Duodenal mucosa (tissue), 2 donors: Measurements from ENCODE around the gene CEP250.

ENCODE experiments used
- H3K27ac ChIP-seq: one replicate; pipeline ENCODE4 v1.7.0; 2013; ENCODE audit warnings: low read depth, low read length
- H3K27me3 ChIP-seq, 2 donors: one replicate each; pipeline ENCODE4 v1.7.0; 2013; ENCODE audit warnings: low read length in 2 of 2, control low read depth in 1 of 2; ENCODE audit not compliant: insufficient read depth in 2 of 2, control insufficient read depth in 1 of 2
- H3K36me3 ChIP-seq, 2 donors: one replicate each; pipeline ENCODE4 v1.7.0; 2013; ENCODE audit warnings: low read length in 2 of 2, control low read depth in 1 of 2; ENCODE audit not compliant: insufficient read depth in 2 of 2, control insufficient read depth in 1 of 2
- H3K4me1 ChIP-seq, 2 donors: one replicate each; pipeline ENCODE4 v1.7.0; 2013; ENCODE audit warnings: low read length in 2 of 2, control low read depth in 1 of 2; ENCODE audit not compliant: insufficient read depth in 2 of 2, control insufficient read depth in 1 of 2
- H3K4me3 ChIP-seq, 2 donors: one replicate each; pipeline ENCODE4 v1.7.0; 2013; ENCODE audit warnings: low read length in 2 of 2, low read depth in 1 of 2
- H3K9ac ChIP-seq, 2 donors: one replicate each; pipeline ENCODE4 v1.7.0; 2013; ENCODE audit warnings: low read length in 2 of 2, low read depth in 1 of 2
- H3K9me3 ChIP-seq, 2 donors: one replicate each; pipeline ENCODE4 v1.7.0; 2013; ENCODE audit warnings: low read length in 2 of 2, control low read depth in 1 of 2; ENCODE audit not compliant: control insufficient read depth in 1 of 2

CEP250 gene

DNA sequence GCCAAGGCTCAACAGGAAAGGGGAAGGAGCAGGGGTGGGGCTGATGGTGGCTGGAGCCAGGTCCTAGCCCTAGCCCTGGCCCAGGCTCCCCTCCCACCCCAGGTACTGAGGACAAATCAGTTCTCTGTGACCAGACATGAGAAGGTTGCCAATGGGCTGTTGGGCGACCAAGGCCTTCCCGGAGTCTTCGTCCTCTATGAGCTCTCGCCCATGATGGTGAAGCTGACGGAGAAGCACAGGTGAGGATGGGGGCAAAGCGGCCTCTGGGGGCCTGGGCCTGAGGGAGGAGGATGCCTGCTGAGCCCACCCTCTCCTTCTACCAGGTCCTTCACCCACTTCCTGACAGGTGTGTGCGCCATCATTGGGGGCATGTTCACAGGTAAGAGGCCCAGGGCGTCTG lies 101.5 kb downstream of the CEP250 start:
- H3K9me3 ChIP-seq, result no peaks in the 10 kb centered on the region
- H3K27ac ChIP-seq, result no peak overlapping the region
- H3K9ac ChIP-seq, result no peak overlapping the region
- H3K36me3 ChIP-seq, result peaks cover 19 to 56% of the 10 kb centered on the region in 2 donors
- H3K4me3 ChIP-seq, result no peak overlapping the region
- H3K4me1 ChIP-seq, result peaks cover 8 to 20% of the 10 kb centered on the region in 2 donors
- no peaks in the 10 kb centered on the region for H3K27me3 ChIP-seq

DNA sequence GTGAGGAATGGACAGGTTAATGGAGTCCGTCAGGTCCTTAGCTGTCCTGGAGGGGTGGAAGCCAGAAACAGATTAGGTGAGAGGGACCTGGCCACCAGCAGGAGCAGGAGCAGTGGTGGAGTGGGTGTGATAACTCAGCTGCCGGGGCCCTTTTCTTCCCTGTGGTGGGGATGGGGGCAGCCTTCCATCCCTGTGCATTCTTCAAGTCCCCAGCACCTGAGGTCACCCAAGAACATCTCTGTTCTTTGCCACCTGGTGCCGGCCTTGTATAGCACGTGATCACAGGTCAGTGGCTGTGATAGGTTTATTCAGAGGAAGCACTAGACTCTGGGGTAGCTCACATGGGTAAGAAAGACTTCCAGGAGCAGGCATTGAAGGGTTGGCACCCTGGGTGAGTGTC lies 103.1 kb downstream of the CEP250 start:
- H3K36me3 ChIP-seq, result peaks cover 15 to 41% of the 10 kb centered on the region in 2 donors
- H3K27me3 ChIP-seq, result no peaks in the 10 kb centered on the region
- H3K4me1 ChIP-seq, result peaks cover 8 to 20% of the 10 kb centered on the region in 2 donors
- H3K4me3 ChIP-seq, result no peak overlapping the region
- H3K9me3 ChIP-seq, result no peaks in the 10 kb centered on the region
- H3K9ac ChIP-seq, result no peak overlapping the region
- no peak overlapping the region for H3K27ac ChIP-seq

DNA sequence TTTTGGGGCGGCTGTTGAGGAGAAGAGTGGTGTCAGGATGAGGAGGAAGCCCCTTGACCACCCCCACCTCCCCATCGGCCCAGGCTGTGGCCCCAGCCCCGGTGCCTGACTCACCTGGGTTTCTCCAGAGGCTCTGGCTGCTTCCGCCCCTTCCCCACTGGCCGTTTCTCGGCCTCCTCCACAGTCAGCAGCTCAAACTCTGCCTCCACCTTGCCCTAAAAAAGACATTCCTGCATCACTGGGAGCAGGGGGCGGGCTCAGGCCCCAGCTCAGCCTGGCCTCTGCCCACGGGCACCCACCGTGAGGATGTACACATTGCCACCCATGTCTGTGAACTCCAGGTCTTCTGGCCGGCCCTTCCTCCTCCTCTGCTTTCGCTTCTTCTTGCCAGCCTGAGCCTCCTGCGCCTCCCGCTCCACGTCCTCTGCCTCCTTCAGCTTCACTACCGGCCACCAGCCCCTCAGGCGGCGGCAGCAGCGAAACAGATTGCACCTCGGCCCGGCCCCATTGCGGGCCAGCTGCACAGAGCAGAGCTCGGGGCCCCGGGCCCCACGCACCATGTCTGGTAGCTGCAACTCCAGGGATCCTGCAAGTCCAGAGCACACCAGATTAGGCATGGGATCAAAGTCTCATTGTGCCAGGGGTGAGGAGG lies 103.8 kb downstream of the CEP250 start:
- Histone ChIP-seq H3K27ac (no peak overlapping the region), H3K9me3 (no peaks in the 10 kb centered on the region), H3K4me3 (peak overlapping the region in 1 of 2 donors; percentile 4), H3K36me3 (peaks cover 15 to 34% of the 10 kb centered on the region in 2 donors), H3K4me1 (peaks cover 8 to 20% of the 10 kb centered on the region in 2 donors), H3K27me3 (no peaks in the 10 kb centered on the region), H3K9ac (no peak overlapping the region)

DNA sequence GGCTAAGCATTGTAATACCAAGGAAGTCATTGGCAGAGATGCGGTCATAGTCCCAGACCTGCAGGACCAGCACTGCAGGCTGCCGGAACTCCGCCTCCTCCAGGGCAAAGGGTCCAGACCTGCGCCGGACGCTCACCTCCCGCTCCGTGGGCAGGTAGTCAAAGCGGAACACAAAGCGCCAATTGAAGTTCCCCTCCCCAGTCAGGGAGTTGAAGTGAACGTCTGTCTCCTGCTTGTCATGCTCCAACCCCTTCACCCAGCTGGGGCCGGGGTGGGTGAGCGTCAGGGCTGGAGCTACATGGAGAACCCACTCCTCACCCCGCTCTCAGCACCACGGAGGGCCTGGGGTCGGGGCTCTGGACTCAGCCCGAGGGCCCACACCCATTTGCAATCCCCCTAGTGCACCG lies 104.7 kb downstream of the CEP250 start:
- no peaks in the 10 kb centered on the region for H3K9me3 ChIP-seq
- no peaks in the 10 kb centered on the region for H3K27me3 ChIP-seq
- peaks cover 6 to 25% of the 10 kb centered on the region in 2 donors for H3K36me3 ChIP-seq
- H3K4me3 ChIP-seq, result peak overlapping the region in 1 of 2 donors; percentile 4
- H3K27ac ChIP-seq, result no peak overlapping the region
- no peak overlapping the region for H3K9ac ChIP-seq
- peaks cover 8 to 20% of the 10 kb centered on the region in 2 donors for H3K4me1 ChIP-seq

DNA sequence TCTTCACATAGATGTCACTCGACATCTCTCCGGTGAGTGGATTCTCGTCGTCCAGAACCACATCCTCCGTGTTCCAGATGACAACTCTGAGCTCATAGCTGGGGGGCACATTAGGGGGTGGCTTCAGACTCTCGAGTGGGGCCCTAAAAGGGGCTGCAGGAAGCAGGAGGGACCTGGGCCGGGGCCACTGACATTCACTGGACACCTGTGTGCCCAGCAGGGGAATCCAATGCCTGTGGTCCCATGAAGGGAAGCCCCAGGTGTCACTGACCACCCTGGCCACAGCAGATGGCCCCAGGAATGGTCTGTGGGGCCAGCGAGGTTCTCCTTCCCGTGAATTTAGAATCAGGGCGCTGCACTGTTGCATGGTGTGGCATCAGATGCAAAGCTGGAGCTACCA lies 105.1 kb downstream of the CEP250 start:
- Histone ChIP-seq H3K27ac (no peak overlapping the region), H3K9ac (no peak overlapping the region), H3K27me3 (no peaks in the 10 kb centered on the region), H3K36me3 (peaks cover 6 to 21% of the 10 kb centered on the region in 2 donors), H3K4me1 (peaks cover 8 to 20% of the 10 kb centered on the region in 2 donors), H3K9me3 (no peaks in the 10 kb centered on the region), H3K4me3 (no peak overlapping the region)

DNA sequence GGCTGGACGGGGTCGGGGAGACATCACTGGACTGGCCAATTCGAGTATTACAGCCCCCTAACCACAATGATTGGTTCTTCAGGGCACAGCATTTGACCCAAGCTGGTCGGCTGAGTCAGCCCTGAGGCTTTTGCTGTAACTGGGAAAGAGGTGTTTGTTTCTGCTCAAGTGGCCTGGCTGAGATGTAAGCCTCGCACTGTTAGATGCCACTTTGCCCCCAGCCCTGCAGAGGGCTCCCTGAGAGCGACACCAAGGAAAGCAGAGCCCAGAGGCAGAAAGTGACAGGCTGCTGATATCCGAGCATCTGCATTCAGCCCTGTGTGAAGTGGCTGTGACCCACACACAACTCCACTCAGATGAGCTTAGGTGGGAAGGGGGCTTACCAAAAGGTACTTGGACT lies 105.9 kb downstream of the CEP250 start:
- H3K27ac ChIP-seq, result no peak overlapping the region
- H3K36me3 ChIP-seq, result peaks cover 6 to 16% of the 10 kb centered on the region in 2 donors
- H3K27me3 ChIP-seq, result no peaks in the 10 kb centered on the region
- H3K4me3 ChIP-seq, result no peak overlapping the region
- no peaks in the 10 kb centered on the region for H3K9me3 ChIP-seq
- no peak overlapping the region for H3K9ac ChIP-seq
- H3K4me1 ChIP-seq, result peaks cover 8 to 20% of the 10 kb centered on the region in 2 donors

DNA sequence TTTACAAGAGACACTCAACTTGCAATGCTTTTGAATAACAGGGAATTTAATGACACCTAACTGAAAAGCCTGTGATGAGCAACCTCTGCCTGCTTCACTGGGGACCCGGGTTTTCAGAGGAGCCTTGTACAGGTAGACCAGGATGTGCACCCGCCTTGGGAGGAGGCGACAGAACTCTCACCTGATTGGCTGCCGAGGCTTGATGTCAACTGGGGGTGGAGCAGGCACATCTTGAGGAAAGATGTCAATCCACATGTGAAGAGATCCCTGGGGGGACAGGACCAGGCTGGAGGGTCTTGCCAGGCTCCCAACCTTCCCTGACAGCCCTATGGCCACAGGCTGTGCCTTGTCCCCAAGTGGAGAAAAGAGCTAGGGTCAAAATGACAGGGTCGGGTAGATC lies 106.3 kb downstream of the CEP250 start:
- Histone ChIP-seq H3K36me3 (peaks cover 3 to 12% of the 10 kb centered on the region in 2 donors), H3K27me3 (no peaks in the 10 kb centered on the region), H3K27ac (no peak overlapping the region), H3K9me3 (no peaks in the 10 kb centered on the region), H3K4me3 (no peak overlapping the region), H3K4me1 (peaks cover 8 to 20% of the 10 kb centered on the region in 2 donors), H3K9ac (no peak overlapping the region)

DNA sequence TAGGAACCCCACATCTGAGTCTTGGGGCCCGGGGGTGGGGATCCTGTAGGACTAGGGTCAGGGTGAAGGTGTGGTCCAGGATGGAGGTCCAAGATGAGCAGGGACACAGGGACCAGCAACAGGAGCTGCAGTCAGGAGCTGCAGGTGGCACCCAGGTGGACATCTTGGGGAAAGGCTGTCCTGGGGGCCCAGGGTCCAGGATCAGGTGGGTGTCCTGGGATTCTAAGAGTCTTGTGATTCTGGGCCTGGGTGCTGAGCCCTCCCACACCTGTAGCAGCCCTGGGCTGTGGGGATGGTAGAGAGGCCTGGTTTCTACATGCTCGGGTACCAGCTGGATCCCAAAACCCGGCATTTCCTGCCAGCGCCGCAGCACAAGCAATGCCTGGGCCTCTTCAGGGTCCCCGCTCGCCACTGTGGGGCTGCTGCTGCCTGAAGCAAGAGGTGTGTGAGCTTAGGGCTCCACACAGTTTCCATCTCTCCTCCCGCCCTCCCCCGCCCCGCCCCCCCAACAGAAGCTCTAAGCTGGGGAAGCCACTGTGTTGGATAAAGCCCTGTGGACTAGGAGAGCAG lies 107.2 kb downstream of the CEP250 start:
- Histone ChIP-seq H3K4me3 (no peak overlapping the region), H3K27me3 (no peaks in the 10 kb centered on the region), H3K36me3 (peaks cover 0 to 3% of the 10 kb centered on the region in 2 donors), H3K4me1 (peaks cover 8 to 20% of the 10 kb centered on the region in 2 donors), H3K9ac (no peak overlapping the region), H3K27ac (no peak overlapping the region), H3K9me3 (no peaks in the 10 kb centered on the region)

DNA sequence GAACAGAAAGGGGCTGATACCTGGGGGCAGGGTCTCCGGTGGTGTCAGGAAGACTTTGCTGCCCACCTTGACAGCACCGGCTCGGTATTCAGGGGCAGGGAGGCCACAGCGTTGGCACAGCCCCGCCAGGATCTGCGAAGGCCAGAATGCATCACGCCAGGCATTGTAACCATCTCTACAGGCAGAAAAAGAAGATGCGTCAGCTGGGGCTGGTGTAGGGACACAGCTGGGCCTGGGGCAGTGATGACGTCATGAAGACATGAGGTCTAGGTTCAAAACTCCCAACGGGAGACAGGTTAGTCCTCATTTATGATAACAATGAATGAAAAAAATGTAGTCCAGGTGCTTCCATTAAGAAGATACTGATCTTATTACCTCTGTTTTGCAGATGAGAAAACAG lies 108.4 kb downstream of the CEP250 start:
- Histone ChIP-seq H3K4me3 (no peak overlapping the region), H3K9ac (no peak overlapping the region), H3K36me3 (no peaks in the 10 kb centered on the region), H3K4me1 (peaks cover 8 to 19% of the 10 kb centered on the region in 2 donors), H3K27me3 (no peaks in the 10 kb centered on the region), H3K9me3 (no peaks in the 10 kb centered on the region), H3K27ac (no peak overlapping the region)

DNA sequence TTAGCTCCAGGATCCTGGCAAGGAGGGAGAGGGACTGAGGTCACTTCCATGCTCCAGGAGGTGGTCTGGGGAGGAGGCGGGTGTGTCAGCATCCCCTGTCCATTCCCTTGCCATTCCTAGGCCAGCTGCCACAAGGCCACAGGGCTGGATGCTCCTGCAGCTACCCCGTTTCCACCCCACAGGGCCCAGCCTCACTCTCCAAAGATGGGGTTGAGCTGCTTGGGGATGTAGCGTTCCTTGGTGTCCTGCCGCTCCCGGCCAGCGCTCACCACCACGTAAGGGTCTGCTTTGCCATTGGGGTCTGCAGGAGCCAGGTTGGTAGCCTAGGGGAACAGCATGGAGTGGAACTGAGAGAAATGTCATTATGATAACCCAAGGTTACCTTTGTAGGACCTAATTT lies 109.5 kb downstream of the CEP250 start:
- Histone ChIP-seq H3K27ac (no peak overlapping the region), H3K4me1 (peaks cover 0 to 8% of the 10 kb centered on the region in 2 donors), H3K9ac (no peak overlapping the region), H3K27me3 (no peaks in the 10 kb centered on the region), H3K4me3 (no peak overlapping the region), H3K9me3 (no peaks in the 10 kb centered on the region), H3K36me3 (no peaks in the 10 kb centered on the region)
